Measurements from ENCODE around the gene ITSN1.

DNA sequence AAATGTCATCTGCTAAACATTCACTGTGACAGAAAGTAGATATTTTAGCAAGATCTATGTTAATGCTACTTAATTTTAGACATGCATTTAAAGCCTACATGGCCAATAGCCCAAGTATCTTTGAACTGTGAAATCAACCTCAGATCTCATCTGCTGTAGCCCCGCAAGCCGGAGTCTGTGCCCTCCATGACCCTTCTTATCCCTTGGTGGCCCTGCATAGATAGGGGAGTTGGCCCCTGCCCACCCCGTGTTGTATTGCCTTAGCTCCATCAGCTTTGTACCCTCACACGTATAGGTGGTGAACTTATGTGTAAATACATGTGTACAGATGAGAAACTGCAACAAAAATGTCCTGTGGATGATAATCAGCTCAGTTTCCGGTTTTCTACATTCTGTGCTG lies 254.8 kb downstream of the ITSN1 start:
- TF ChIP-seq POLR2A (IDR thresholded peaks at IDR 0.05; ENCODE audit: low read depth) (no peak), POLR2AphosphoS5 (IDR thresholded peaks at IDR 0.05) (no peak)
- TF ChIP-seq, protein P1, sequence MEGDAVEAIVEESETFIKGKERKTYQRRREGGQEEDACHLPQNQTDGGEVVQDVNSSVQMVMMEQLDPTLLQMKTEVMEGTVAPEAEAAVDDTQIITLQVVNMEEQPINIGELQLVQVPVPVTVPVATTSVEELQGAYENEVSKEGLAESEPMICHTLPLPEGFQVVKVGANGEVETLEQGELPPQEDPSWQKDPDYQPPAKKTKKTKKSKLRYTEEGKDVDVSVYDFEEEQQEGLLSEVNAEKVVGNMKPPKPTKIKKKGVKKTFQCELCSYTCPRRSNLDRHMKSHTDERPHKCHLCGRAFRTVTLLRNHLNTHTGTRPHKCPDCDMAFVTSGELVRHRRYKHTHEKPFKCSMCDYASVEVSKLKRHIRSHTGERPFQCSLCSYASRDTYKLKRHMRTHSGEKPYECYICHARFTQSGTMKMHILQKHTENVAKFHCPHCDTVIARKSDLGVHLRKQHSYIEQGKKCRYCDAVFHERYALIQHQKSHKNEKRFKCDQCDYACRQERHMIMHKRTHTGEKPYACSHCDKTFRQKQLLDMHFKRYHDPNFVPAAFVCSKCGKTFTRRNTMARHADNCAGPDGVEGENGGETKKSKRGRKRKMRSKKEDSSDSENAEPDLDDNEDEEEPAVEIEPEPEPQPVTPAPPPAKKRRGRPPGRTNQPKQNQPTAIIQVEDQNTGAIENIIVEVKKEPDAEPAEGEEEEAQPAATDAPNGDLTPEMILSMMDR (IDR thresholded peaks at IDR 0.05): no peak

Data from esophagus muscularis mucosa (tissue), 3 donors.